Right lobe of liver (tissue), 6 donors: ENCODE results near the gene HACD4. TPM values are rescaled to one million over a fixed set of nuclear protein-coding genes. Genes with fewer than 3 reads are reported as not detected.

Source experiments
- ATAC-seq, 4 donors: fragments of 200-7000 bp; cut with Tn5 transposase; one replicate each; pipeline ENCODE4 v1.9.1; 2020; ENCODE audit warnings: mild to moderate bottlenecking in 4 of 4, moderate library complexity in 4 of 4
- DNase-seq, 3 donors: peaks; one replicate each; pipeline ENCODE4 v3.0.0-alpha.2; 2020
- H3K27ac ChIP-seq, 3 donors: fragments of 200-600 bp; one replicate each; pipeline ENCODE4 v1.8.0; 2022
- H3K27me3 ChIP-seq, 2 donors: fragments of 200-600 bp; one replicate each; pipeline ENCODE4 v1.8.0; 2022
- H3K36me3 ChIP-seq, 4 donors: fragments of 200-600 bp; sonication (generic) in 1 of 4; one replicate each; pipeline versions ENCODE4 v1.5.1 to v1.8.0; 2017 to 2022; ENCODE audit warnings: control low read depth in 1 of 4
- H3K4me1 ChIP-seq, 4 donors: fragments of 200-600 bp; sonication (generic) in 1 of 4; one replicate each; pipeline versions ENCODE4 v1.5.1 to v1.8.0; 2017 to 2022; ENCODE audit warnings: control low read depth in 1 of 4
- H3K4me3 ChIP-seq, 3 donors: fragments of 200-600 bp; one replicate each; pipeline ENCODE4 v1.8.0; 2022
- H3K9me3 ChIP-seq, 4 donors: fragments of 200-600 bp; sonication (generic) in 1 of 4; one replicate each; pipeline versions ENCODE4 v1.5.1 to v1.8.0; 2017 to 2022; ENCODE audit warnings: control low read depth in 1 of 4
- CTCF ChIP-seq, 4 donors: fragments of 200-600 bp in 3 of 4; fragments of 450-650 bp in 1 of 4; IDR thresholded peaks; one replicate each; pipeline versions ENCODE4 v1.5.1 to v1.8.0; 2016 to 2022; ENCODE audit warnings: antibody characterized with exemption in 4 of 4, mild to moderate bottlenecking in 2 of 4
- POLR2A ChIP-seq: fragments of 450-650 bp; IDR thresholded peaks from one replicate; pipeline ENCODE4 v1.6.1; 2017; ENCODE audit warnings: antibody characterized with exemption, mild to moderate bottlenecking
- WGBS: methylation state at CpG from one replicate; pipeline ENCODE4 v1.1.6; 2018; ENCODE audit warnings: low coverage, low lambda C conversion rate; ENCODE audit not compliant: insufficient coverage; ENCODE audit errors: missing lambda C conversion rate; 5-methylcytosine and 5-hydroxymethylcytosine counted together
- intact Hi-C, 2 donors: fragments of 100-400 bp; cut with DNase I; formaldehyde crosslinking; loops; one replicate each; pipeline versions ENCODE4 v1.11.2 to v1.14.1; 2022
- total RNA-seq, 6 experiments: library from RNA; depleted of rRNA in 2 of 6; stranded (reverse); fragments of >200 nt in 2 of 6; fragmentation: NEBNext Ultra II Directional in 3 of 6; extraction: Animal tissue kit (Norgen Biotek cat#: 25700) in 3 of 6; gene quantifications; one replicate each; pipeline versions ENCODE4 v1.1.0 to v1.2.4, GENCODE V29; 2016 to 2023
- donor health status: DM: no; HTN: yes; CAD: no.
- donor health status: DM: no; HTN: no; CAD: no.
- donor health status: DM: no; HTN: no; CAD: no.
- donor health status: DM: no; HTN: yes; CAD: no.
- donor health status: DM: no; HTN: yes; CAD: no.

Gene HACD4
- total RNA-seq, 6 experiments from 2014 or later: 0.13 to 1.2 (median 0.54) TPM

GRCh38 chr9:21037278-21037677, 5.8 kb upstream of the HACD4 start:
- 85% methylated on average over 2 of the region's 2 CpGs for WGBS
- Histone ChIP-seq H3K9me3 (no peaks in the 10 kb centered on the region), H3K36me3 (no peaks in the 10 kb centered on the region), H3K27me3 (no peaks in the 10 kb centered on the region), H3K27ac (no peak overlapping the region), H3K4me3 (no peak overlapping the region), H3K4me1 (no peaks in the 10 kb centered on the region)
- TF ChIP-seq POLR2A (no peak), CTCF (IDR thresholded peaks at IDR 0.05) (no peak)
- intact Hi-C loops: no loop called here
- no peak for ATAC-seq
- DNase-seq: no peak

GRCh38 chr9:21031808-21032183, 356 bp upstream of the HACD4 start:
- TF ChIP-seq CTCF (IDR thresholded peaks at IDR 0.05) (no peak), POLR2A (no peak)

GRCh38 chr9:21030389-21031035, 928 bp downstream of the HACD4 start:
- 77% methylated on average over 5 of the region's 5 CpGs for WGBS
- ATAC-seq (peak; percentile 46 to 70 (median 56)), DNase-seq (no peak)
- Histone ChIP-seq H3K27ac (peak overlapping the region in 1 of 3 donors; percentile 41), H3K9me3 (no peaks in the 10 kb centered on the region), H3K36me3 (no peaks in the 10 kb centered on the region), H3K4me3 (peak overlapping the region in 1 of 3 donors; percentile 48), H3K27me3 (no peaks in the 10 kb centered on the region), H3K4me1 (no peaks in the 10 kb centered on the region)
- intact Hi-C loops: no loop called here
- no peak for TF ChIP-seq POLR2A
- no peak for TF ChIP-seq CTCF (IDR thresholded peaks at IDR 0.05)

More at GRCh38 chr9:21031808-21032183, 356 bp upstream of the HACD4 start:
- peak overlapping the region; percentile 29 to 41 (median 31) for H3K27ac ChIP-seq
- no peaks in the 10 kb centered on the region for H3K27me3 ChIP-seq
- no peak for ATAC-seq
- no peaks in the 10 kb centered on the region for H3K4me1 ChIP-seq
- WGBS: 82% methylated on average over 10 of the region's 22 CpGs
- no peaks in the 10 kb centered on the region for H3K9me3 ChIP-seq
- intact Hi-C loops: no loop called here
- H3K36me3 ChIP-seq: no peaks in the 10 kb centered on the region
- peak in 1 of 3 donors; percentile 57 for DNase-seq
- H3K4me3 ChIP-seq: peak overlapping the region; percentile 32 to 48 (median 48)

- no peak for ATAC-seq
- H3K27ac ChIP-seq: no peak overlapping the region
These were observed 1.8 kb downstream of the HACD4 start for GRCh38 chr9:21029661-21030060.

More at GRCh38 chr9:21029661-21030060, 1.8 kb downstream of the HACD4 start:
- intact Hi-C loops: no loop called here
- H3K9me3 ChIP-seq: no peaks in the 10 kb centered on the region
- TF ChIP-seq POLR2A: no peak
- TF ChIP-seq CTCF (IDR thresholded peaks at IDR 0.05): no peak
- H3K4me3 ChIP-seq: no peak overlapping the region
- H3K4me1 ChIP-seq: no peaks in the 10 kb centered on the region
- no peaks in the 10 kb centered on the region for H3K36me3 ChIP-seq
- 48% methylated on average over 8 of the region's 8 CpGs for WGBS
- no peaks in the 10 kb centered on the region for H3K27me3 ChIP-seq
- no peak for DNase-seq
